HG02642 (cell line): Measurements from ENCODE around the gene C16orf74.

Experiments
- ATAC-seq: cut with Tn5 transposase; IDR thresholded peaks from one replicate; pipeline ENCODE4 v1.9.1; 2021; ENCODE audit warnings: mild to moderate bottlenecking; ENCODE audit not compliant: unreplicated experiment, poor library complexity

Gene C16orf74

DNA sequence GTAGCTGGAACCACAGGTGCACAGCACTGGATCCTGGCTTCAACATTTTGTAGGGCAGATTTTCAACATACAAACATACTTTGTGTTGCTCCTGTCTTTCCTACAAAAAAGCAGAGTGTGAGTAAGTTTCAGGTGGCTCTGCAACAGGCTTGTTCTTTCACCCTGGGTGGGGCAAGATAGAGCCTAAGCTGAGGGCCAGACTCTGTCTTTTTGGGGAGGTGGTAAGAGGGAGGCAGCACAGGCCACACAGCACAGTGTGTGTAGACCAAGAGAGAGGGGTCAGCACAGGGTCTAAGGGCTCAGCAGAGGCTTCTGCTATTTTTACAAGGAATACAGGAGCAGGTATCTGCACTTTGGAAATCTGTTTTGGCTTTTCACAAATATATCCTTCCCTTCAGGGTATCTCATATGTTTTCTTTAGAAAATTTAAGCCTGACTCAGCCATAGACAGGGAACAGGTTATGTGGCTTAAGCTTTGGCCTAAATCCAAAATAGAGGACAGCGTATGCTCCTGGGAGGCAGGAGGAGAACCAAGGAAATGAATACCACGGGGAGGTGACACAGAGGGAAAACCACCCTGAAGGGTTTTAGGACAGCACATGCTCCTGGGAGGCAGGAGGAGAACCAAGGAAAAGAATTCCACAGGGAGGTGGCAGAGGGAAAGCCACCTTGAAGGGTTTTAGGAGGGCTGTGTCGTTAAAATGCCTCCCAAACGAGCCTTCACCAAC is 26.9 kb upstream of the C16orf74 start:
- ATAC-seq = no peak

DNA sequence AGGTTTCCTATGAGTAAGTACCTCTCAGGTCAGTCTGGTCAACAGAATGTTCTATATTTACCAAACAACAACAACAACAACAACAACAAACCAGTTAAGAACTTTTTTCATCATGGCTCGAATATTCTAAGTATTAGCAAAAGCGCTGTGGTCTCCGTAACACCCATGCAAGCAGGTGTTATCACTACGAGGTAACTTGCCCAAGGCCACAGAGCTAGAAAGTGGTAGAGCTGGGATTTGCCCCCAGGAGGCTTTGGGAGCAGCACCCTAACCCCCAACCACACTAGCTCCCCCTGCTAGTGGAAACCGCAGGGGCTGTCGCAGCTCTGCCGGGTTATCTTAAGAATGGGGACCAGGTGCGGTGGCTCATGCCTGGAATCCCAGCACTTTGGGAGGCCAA is 23.9 kb upstream of the C16orf74 start:
- ATAC-seq = no peak

DNA sequence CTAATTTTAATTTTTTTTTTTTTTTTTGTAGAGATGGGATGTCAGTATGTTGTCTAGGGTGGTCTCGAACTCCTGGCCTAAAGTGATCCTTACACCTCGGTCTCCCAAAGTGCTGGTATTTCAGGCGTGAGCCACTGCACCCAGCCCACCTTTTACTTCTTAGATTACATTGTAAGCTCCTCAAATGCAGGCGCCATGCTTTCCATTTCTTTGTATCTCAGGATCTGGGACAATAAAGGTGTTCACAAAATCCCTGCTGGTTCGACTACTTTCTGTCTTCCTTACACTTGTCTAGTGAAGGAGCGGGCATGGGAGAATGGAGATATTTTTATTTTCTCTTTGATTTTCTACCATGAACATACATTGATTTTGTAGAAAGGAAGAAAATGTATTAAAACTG is 23.2 kb upstream of the C16orf74 start:
- ATAC-seq = no peak

DNA sequence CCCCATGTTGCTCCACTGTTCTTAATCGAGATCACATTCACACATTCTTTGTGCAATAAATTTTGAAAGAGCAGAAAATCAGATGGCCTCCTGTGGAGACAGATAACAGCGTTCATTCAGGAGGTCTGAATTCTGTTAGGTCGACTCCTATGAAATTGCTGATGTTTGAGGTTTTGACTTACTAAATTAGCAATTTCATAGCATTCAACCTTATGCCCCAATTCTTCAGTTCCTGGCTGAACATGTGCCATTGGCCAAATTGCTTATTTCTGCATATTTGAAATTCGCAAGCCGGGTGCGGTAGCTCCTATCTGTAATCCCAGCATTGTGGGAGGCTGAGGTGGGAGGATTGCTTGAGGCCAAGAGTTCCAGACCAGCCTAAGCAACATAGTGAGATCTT is 22.1 kb upstream of the C16orf74 start:
- ATAC-seq = no peak

DNA sequence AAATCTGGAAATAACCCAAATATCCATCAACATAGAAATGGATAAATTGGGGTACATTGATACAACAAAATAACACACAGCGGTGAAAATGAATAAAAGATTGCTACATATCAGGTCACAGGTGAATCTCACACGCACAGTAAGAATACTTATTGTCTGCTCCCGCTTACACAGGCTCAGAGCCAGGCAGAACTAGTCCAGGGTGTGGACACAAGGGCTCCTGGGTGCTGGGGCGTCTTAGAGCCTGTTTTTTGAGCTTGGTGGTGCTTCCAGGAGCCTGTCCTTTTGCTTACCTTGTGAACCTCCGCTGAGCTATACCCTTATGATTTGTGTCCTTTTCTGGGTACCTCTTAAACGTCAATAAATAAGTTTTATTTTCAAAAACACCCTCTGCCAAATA is 19.8 kb upstream of the C16orf74 start:
- no peak for ATAC-seq

DNA sequence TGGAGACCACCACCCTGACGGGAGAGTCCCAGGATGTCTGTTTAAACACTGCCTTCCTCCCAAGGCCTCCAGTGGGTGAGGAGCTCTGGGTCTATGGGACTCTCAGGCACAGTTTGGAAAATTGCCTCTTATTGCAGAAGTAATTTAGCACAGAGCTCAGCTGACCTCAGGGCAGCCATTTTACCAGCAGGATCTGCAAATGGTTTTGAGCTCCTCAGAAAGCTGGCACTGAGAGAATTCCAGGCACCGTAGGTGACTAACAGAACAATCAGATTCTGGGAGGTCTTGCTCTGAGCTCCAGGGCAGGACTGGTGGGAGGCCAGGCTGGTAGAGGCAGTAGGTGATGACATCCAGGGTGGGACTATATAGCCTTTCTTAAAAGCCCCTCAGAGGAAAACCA is 17.3 kb upstream of the C16orf74 start:
- ATAC-seq = no peak

DNA sequence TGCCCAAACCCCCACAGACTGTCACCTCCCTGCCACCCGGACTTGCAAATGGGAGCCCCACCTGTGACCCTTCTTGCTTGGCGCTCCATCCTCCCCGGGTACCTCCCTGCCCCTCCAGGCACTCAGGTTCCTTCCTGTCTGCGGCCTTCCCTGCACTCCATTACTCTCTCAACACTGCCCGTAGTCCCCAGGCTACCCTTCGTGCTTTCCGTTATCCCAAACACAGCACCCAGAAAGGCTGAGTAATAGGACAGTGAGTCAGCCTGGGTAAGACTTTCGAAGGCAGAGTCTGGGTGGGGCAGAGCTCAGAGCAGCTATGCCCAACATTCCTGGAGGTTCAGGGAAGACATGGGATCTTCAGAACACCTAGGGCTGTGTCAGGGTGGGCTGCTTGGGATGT is 16.6 kb upstream of the C16orf74 start:
- ATAC-seq = no peak

DNA sequence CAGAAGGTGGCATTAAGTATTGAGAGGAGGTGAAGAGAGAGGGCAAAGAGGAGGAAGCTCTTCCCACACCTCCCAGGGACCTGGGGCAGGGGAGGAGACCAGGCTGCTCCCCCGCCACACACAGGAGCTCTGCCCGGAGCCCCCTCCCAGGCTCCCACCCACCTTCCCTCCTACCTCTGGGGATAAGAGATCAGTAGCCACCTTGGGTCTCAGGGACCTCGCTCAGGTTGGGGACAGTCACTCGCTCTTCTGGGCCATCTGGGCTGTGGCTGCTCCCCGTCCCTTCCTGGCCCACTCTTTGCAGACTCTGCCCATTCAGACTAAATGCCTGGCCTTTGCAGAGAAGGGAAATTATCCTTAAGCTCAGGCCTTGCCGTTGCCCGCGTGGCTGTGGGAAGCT is 14.9 kb upstream of the C16orf74 start:
- no peak for ATAC-seq

DNA sequence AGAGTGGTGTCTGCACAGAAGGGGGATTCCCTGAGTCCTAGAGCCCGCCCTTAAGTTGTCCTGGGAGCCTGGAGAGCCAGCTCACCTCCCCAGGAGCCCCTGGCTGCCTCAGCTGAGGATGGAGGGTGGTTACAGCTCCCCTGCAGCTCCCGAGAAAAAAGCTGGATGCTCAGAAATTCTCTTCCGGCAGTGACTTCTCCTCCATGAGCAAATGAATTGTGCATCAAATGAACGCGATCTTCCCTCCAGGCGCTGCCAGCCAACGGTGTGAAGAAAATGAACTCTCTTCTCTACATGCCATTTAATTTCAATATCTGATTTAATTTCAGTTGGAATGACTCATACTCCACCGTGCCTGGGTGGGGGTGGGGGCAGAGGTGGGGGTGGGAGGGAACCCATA is 14.3 kb upstream of the C16orf74 start:
- ATAC-seq = no peak

DNA sequence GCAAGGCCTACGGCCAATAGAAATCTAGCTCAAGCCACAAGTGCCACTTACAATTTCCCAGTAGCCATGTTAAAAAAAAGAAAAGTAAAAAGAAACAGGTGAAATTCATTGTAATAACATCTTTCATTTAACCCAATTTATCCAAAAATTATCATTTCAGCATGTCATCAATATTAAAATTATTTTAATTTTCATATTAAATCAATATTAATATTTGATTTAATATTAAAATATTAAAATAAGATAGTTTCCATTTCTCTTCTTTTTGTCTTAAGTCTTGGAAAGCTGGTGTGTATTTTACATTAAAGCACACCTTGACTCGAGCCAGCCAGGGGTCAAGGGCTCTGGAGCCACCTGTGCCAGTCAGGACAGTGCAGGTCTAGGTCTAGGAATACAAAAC is 12.7 kb upstream of the C16orf74 start:
- no peak for ATAC-seq

DNA sequence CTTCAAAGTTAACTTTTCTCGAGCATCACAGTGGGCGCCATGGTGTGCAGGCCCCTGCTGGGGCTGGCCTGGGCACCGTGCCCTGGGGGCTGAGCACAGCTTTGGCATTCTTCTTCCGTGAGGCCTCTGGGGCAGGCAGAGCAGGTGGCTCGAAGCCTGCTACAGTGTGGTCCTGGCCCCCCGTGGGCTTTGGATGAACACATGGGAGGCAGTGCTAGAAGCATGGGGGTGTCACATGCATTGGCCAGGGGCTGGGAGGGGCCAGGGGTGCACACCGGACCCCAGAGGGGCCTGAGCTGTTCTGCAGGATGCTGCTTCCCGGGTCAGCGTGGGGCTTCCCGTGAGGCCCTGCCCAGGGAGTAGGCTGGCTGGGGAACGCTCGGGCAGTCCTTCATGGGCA is 12.1 kb upstream of the C16orf74 start:
- no peak for ATAC-seq

DNA sequence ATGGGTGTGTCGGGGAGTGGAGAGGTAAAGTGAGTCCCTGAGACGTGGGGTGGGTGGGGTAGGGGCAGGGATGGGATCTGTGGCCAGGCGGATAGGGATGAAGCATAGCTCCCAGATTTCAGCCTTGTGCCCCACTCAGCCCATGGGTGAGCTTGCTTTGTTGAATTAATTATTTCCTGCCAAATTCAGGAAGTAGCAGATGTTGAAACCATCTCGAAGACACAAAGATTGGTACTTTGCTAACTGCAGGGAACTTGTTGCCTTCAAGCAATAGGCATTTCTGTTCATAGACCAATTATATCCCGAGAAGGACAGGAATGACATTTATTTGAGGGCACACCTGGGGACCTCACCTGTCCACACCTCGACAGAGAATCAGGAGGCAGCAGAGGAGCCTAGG is 11.0 kb upstream of the C16orf74 start:
- no peak for ATAC-seq

DNA sequence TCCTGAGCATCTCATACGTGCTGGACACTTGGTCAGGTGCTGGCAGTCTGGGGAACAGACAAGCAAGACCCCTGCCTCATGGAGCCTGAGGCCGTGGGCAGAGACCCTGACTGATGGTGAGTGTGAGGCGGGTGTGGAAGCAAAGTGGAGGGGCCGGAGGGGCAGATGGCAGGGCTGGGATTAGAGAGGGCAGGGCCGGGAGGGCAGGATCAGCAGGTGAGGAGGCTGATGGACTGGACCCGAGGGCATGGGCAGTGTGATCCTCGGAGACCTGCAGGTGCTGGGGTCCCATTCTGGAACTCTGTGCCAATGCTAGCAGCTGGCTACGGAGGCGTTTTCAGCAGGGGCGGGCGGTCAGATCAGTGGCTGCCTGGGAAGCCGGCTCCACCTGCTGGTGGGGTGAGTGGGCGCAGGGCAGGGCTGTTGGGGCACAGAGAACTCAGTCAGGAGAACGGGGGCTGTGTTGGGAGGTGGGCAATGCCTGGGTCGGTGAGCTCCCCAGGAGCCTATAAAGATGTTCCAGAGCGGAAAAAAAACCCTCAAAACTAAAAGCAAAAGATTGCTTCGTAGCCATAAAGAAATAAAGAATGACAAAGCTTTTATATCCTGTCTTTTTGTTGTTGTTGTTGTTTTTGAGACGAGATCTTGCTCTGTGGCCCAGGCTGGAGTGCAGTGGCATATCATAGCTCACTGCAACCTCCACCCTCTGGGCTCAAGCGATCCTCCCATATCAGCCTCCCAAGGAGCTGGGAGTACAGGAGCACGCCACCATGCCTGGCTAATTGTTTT is 8.9 kb upstream of the C16orf74 start:
- no peak for ATAC-seq

DNA sequence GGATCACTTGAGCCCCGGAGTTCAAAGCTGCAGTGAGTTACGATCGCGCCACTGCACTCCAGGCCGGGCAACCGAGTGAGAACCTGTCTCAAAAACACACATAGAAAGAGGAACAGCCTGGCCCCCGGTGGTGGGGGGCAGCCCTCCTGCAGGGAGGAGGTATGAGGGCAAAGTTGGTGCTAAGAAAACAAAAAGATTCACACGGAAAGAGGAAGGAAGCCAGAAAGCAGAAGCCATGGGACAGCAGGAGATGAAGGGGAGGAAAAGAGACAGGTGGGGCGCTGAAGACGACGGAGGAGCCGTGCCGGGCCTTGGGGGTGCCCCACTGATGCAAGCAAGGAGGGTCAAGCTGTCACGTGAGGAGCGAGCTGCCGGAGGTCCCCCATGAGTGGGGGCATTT is 8.2 kb upstream of the C16orf74 start:
- ATAC-seq = no peak

DNA sequence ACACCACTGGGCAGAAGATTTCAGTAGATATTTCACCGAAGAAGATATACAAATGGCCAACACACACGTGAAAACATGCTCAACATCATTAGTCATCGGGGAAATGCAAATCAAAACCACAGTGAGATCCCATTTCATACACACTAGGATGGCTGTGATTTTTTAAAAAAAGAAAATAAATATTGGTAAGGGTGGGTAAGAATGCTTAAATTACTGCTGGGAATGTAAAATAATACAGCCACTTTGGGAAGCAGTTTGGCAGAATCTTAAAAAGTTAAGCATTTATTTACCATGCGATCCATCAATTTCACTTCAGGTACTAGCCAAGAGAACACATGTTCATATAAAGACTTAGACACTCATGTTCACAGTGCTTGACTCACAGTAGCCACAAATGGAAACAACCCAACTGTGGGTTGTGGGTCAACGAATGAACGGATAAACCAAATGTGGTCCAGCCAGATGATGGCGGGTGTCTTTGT is 6.5 kb upstream of the C16orf74 start:
- peak; percentile 29 for ATAC-seq

DNA sequence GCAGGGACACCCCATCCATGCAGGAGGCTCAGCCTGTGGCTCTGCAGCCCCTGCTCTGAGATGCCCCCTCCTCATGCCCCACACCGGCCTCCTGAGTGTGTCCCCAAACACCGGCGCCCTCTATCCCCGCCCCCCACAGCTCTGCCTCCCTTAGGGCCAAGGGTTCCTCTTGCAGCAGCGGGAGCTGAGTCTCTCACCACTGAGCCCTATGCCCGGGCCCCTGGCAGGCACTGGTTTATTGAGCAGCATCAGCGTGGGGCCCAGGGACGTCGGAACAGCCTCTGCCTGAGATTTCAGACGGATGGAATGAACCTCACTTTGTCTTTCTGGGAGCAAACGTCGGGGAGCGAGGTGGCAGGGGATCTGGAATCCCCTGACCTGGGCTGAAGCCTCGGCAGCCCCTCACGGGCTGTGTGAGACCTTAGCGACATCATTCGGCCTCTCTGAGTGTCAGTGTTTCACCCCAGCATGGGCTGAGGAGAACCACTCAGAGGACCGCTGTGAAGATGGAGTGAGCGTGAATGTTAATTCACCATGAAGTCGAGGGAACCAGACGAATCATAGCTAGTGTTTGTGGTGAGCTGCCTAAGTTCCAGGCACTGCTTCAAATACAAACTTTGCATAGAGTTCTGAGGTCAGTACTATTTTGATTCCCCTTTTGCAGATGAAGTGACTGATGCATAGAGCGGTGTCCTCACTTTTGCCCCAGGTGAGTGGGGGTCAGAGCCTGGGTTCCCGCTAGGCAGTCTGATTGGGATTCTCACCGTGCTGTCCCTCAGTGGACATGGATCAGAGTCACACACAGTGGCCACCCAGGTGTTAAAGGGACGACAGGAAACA is 5.3 kb upstream of the C16orf74 start:
- ATAC-seq = peak; percentile 43

DNA sequence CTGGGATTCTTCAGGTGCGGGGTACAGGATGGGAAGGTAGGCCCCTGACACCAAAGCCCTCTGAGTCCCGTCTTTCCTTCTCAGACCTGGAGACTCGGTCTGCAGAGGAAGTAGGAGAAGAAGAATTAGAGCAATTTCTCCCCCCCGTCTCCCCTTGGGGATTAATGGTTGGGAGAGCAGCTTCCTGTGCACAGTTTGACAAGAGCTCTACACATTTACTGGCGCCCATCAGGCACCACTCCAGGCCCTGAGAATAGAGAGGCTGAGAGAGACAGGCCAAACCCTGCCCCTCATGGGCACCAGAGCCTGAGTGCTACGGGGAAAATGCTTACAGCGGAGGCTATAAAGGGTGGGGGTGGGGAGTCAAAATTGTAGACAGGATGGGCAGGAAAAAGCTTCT is 3.5 kb upstream of the C16orf74 start:
- ATAC-seq = no peak

DNA sequence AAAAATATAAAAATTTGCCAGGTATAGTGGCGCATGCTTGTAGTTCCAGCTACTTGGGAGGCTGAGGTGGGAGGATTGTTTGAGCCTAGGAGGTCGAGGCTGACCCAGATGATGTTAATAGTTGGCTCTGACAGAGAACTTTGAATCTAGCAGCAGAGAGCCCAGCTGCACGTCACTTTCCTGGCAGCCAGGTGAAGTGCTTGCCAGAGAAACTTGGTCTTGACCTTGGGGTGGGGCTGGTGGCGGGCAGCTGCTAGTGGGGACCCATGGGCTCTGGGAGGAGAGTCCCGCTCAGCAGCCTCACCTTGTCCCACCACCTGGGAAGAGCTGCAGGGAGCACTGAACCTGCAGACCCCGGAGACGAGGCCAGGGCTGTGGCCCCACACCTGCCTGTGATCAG is 3.1 kb upstream of the C16orf74 start:
- ATAC-seq = no peak

DNA sequence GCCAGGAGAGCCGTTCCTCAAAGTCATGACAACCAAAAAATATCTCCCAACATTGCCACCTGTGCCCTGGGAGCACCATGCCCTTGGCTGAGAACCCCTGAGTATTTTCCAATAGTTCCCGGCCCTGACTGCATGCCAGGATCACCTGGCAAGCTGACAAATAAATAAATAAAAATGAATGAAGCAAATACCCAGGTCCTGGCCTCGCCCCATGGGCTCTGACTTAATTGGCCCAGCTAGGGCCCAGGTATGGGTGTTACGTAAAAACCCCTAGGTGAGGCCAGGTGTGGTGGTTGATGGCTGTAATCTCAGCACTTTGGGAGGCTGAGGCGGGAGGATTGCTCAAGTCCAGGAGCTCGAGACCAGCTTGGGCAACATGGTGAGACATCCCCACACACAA is 2.7 kb upstream of the C16orf74 start:
- ATAC-seq = no peak

DNA sequence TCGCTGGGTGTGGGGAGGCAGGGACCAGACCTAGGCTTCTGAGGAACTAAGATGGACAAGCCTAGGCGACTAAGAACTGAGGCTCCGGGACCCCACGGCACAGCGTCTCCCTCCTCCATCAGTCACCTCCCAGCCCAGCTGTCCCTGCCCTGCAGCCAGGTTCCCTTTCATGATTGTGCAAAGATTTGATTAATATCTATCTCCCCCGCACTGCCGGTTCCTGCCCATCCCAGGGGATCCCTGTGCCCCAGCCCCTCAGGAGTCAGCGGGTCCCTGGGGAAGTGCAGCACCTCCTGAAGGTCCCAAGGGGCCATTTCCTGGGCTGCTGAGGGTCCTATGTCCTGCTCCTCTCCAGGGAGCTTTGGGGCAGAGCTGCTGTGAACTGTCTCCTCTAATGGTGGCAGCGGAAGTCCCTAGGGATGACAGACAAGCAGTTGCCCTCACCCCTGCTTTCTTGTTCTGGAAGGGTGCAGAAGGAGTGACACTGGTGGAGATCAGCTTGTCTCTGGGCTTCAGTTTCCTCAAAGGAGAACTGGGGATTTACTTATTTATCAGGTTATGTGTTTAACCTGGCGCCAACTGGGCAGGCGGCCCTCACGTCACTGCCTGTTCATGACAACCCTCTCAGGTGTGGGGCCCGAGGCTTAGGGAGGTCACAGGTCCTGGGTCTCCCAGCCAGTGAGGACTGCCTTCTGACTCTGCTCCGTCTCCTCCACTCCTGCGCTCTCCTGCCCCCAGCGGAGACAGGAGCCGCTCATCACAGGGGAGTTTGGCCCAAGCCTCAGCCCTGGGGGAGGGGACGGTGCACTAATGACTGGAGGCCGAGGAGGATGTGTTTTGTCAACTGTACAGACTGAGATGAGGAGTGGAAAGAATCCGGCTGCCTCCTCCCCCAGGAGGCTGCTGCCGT is 1.9 kb upstream of the C16orf74 start:
- ATAC-seq = no peak
